GM23338 (cell line): Measurements from ENCODE around the gene MTAP.

Experiments
- CREB1 ChIP-seq: fragments of 250-450 bp; sonication (Bioruptor Pico); IDR thresholded peaks from 2 replicates; pipeline ENCODE4 v1.5.0; 2020; ENCODE audit warnings: low read depth, mild to moderate bottlenecking, moderate library complexity
- CTCF ChIP-seq, 2 experiments: fragments of 200-600 bp in 1 of 2; sonication (generic) in 1 of 2; conservative IDR thresholded peaks; 2 replicates each; pipeline versions ENCODE4 v1.5.1 to v1.6.1; 2016 to 2017; ENCODE audit warnings: antibody characterized with exemption in 2 of 2, low read depth in 2 of 2, mild to moderate bottlenecking in 2 of 2, moderate library complexity in 1 of 2
- ETS1 ChIP-seq: IDR thresholded peaks from 2 replicates; pipeline ENCODE4 v1.6.1; 2016; ENCODE audit warnings: antibody characterized with exemption
- EZH2 ChIP-seq: fragments of 200-600 bp; sonication (generic); IDR thresholded peaks from one replicate; pipeline ENCODE4 v1.8.0; 2017; ENCODE audit warnings: antibody characterized with exemption, mild to moderate bottlenecking, low read depth; ENCODE audit not compliant: unreplicated experiment
- EZH2phosphoT487 ChIP-seq: fragments of 200-600 bp; sonication (generic); IDR thresholded peaks from one replicate; pipeline ENCODE4 v1.8.1; 2018; ENCODE audit warnings: antibody characterized with exemption; ENCODE audit not compliant: unreplicated experiment
- JUNB ChIP-seq: IDR thresholded peaks from one replicate; pipeline ENCODE4 v1.6.1; 2016; ENCODE audit warnings: antibody characterized with exemption; ENCODE audit not compliant: unreplicated experiment
- NANOG ChIP-seq: IDR thresholded peaks from 2 replicates; pipeline ENCODE4 v1.6.1; 2016; ENCODE audit warnings: antibody characterized with exemption, borderline replicate concordance
- POLR2AphosphoS5 ChIP-seq: IDR thresholded peaks from 2 replicates; pipeline ENCODE4 v1.6.1; 2016; ENCODE audit warnings: antibody characterized with exemption, low read depth
- REST ChIP-seq: IDR thresholded peaks from one replicate; pipeline ENCODE4 v1.6.1; 2018; ENCODE audit warnings: antibody characterized with exemption; ENCODE audit not compliant: unreplicated experiment
- STAT1 ChIP-seq: IDR thresholded peaks from one replicate; pipeline ENCODE4 v1.6.1; 2016; ENCODE audit warnings: antibody characterized with exemption; ENCODE audit not compliant: unreplicated experiment
- ZNF114 ChIP-seq: fragments of 250-450 bp; sonication (Bioruptor Pico); IDR thresholded peaks from 2 replicates; pipeline ENCODE4 v1.5.0; 2020; ENCODE audit warnings: mild to moderate bottlenecking, moderate library complexity
- ZNF331 ChIP-seq: fragments of 250-450 bp; sonication (Bioruptor Pico); IDR thresholded peaks from 2 replicates; pipeline ENCODE4 v1.5.0; 2020; ENCODE audit warnings: low read depth, mild to moderate bottlenecking, moderate library complexity

GRCh38 chr9:21817176-21817575 lies 14.7 kb downstream of the MTAP start:
- TF ChIP-seq CTCF (conservative IDR thresholded peaks at IDR 0.05; ENCODE audit: low read depth in 2 of 2), result no peak
- no peak for TF ChIP-seq REST
- TF ChIP-seq POLR2AphosphoS5, result no peak
- no peak for TF ChIP-seq EZH2
- no peak for TF ChIP-seq NANOG
- TF ChIP-seq EZH2phosphoT487, result no peak
- no peak for TF ChIP-seq CREB1
- no peak for TF ChIP-seq STAT1
- TF ChIP-seq ZNF331 (CRISPR knock-in tag), result no peak
- TF ChIP-seq JUNB, result no peak
- no peak for TF ChIP-seq ZNF114 (CRISPR knock-in tag)
- no peak for TF ChIP-seq ETS1
